ES-I3 (cell line): Measurements from ENCODE around the gene KIF16B.
"Not testable (repeated sequence)": the region's sequence is repeated elsewhere in the genome, so short reads cannot be mapped to it uniquely, and the experiment has no call there.

Experiments used
- H3K36me3 ChIP-seq: 2 replicates; pipeline ENCODE4 v1.6.1; 2013; ENCODE audit warnings: mild to moderate bottlenecking, low read length, control low read depth, moderate library complexity; ENCODE audit not compliant: insufficient read depth
- H3K4me1 ChIP-seq: 2 replicates; pipeline ENCODE4 v1.6.1; 2013; ENCODE audit warnings: mild to moderate bottlenecking, control low read depth, low read length; ENCODE audit not compliant: insufficient read depth
- H3K9ac ChIP-seq: 2 replicates; pipeline ENCODE4 v1.6.1; 2013; ENCODE audit warnings: low read depth, mild to moderate bottlenecking, low read length, moderate library complexity
- H3K9me3 ChIP-seq: 2 replicates; pipeline ENCODE4 v1.6.1; 2013; ENCODE audit warnings: mild to moderate bottlenecking, low read length, moderate library complexity; ENCODE audit not compliant: control insufficient read depth, insufficient read depth

KIF16B gene

GRCh38 chr20:16272780-16273360 is 300.4 kb downstream of the KIF16B start:
- Histone ChIP-seq H3K36me3 (no peaks in the 10 kb centered on the region), H3K4me1 (no peaks in the 10 kb centered on the region), H3K9me3 (no peaks in the 10 kb centered on the region), H3K9ac (no peak overlapping the region)

GRCh38 chr20:16271450-16271849 is 301.8 kb downstream of the KIF16B start:
- no peak overlapping the region for H3K9ac ChIP-seq
- H3K36me3 ChIP-seq: no peaks in the 10 kb centered on the region
- H3K4me1 ChIP-seq: no peaks in the 10 kb centered on the region
- H3K9me3 ChIP-seq: 0 out of 2 replicates have a peak, but pooled peaks cover under 1% of the 10 kb centered on the region

- no peak overlapping the region for H3K9ac ChIP-seq
- no peaks in the 10 kb centered on the region for H3K4me1 ChIP-seq
- H3K36me3 ChIP-seq: no peaks in the 10 kb centered on the region
- 0 out of 2 replicates have a peak, but pooled peaks cover 5% of the 10 kb centered on the region for H3K9me3 ChIP-seq
These were observed 302.3 kb downstream of the KIF16B start for GRCh38 chr20:16270989-16271388.

- Histone ChIP-seq H3K9ac (no peak overlapping the region), H3K9me3 (0 out of 2 replicates have a peak, but pooled peaks cover 5% of the 10 kb centered on the region), H3K4me1 (no peaks in the 10 kb centered on the region), H3K36me3 (no peaks in the 10 kb centered on the region)
These were observed 302.8 kb downstream of the KIF16B start for GRCh38 chr20:16270314-16270931.

GRCh38 chr20:16267526-16267925 is 305.7 kb downstream of the KIF16B start:
- 0 out of 2 replicates have a peak, but pooled peaks cover 5% of the 10 kb centered on the region for H3K9me3 ChIP-seq
- H3K9ac ChIP-seq: no peak overlapping the region
- no peaks in the 10 kb centered on the region for H3K36me3 ChIP-seq
- no peaks in the 10 kb centered on the region for H3K4me1 ChIP-seq

- Histone ChIP-seq H3K9ac (no peak overlapping the region), H3K9me3 (0 out of 2 replicates have a peak, but pooled peaks cover 5% of the 10 kb centered on the region), H3K4me1 (no peaks in the 10 kb centered on the region), H3K36me3 (no peaks in the 10 kb centered on the region)
These were observed 307.9 kb downstream of the KIF16B start for GRCh38 chr20:16265334-16265733.

GRCh38 chr20:16263582-16263981 is 309.7 kb downstream of the KIF16B start:
- Histone ChIP-seq H3K36me3 (no peaks in the 10 kb centered on the region), H3K4me1 (no peaks in the 10 kb centered on the region), H3K9me3 (0 out of 2 replicates have a peak, but pooled peaks cover 5% of the 10 kb centered on the region), H3K9ac (no peak overlapping the region)

GRCh38 chr20:16262594-16262993 is 310.7 kb downstream of the KIF16B start:
- H3K4me1 ChIP-seq: no peaks in the 10 kb centered on the region
- 0 out of 2 replicates have a peak, but pooled peaks cover 5% of the 10 kb centered on the region for H3K9me3 ChIP-seq
- no peaks in the 10 kb centered on the region for H3K36me3 ChIP-seq
- H3K9ac ChIP-seq: no peak overlapping the region

- H3K36me3 ChIP-seq: no peaks in the 10 kb centered on the region
- no peak overlapping the region for H3K9ac ChIP-seq
- 0 out of 2 replicates have a peak, but pooled peaks cover 5% of the 10 kb centered on the region for H3K9me3 ChIP-seq
- H3K4me1 ChIP-seq: no peaks in the 10 kb centered on the region
These were observed 311.4 kb downstream of the KIF16B start for GRCh38 chr20:16261733-16262273.

GRCh38 chr20:16260911-16261310 is 312.3 kb downstream of the KIF16B start:
- Histone ChIP-seq H3K9me3 (no peaks in the 10 kb centered on the region), H3K4me1 (no peaks in the 10 kb centered on the region), H3K36me3 (no peaks in the 10 kb centered on the region), H3K9ac (no peak overlapping the region)

- not testable (repeated sequence) for H3K36me3 ChIP-seq, H3K4me1 ChIP-seq, H3K9me3 ChIP-seq, H3K9ac ChIP-seq
These were observed 313.1 kb downstream of the KIF16B start for GRCh38 chr20:16260133-16260532.

- H3K9ac ChIP-seq: no peak overlapping the region
- no peaks in the 10 kb centered on the region for H3K36me3 ChIP-seq
- no peaks in the 10 kb centered on the region for H3K9me3 ChIP-seq
- H3K4me1 ChIP-seq: no peaks in the 10 kb centered on the region
These were observed 314.5 kb downstream of the KIF16B start for GRCh38 chr20:16258766-16259165.

GRCh38 chr20:16257813-16258430 is 315.3 kb downstream of the KIF16B start:
- Histone ChIP-seq H3K9me3 (no peaks in the 10 kb centered on the region), H3K4me1 (no peaks in the 10 kb centered on the region), H3K9ac (no peak overlapping the region), H3K36me3 (no peaks in the 10 kb centered on the region)

GRCh38 chr20:16257021-16257420 is 316.2 kb downstream of the KIF16B start:
- H3K36me3 ChIP-seq: no peaks in the 10 kb centered on the region
- H3K9ac ChIP-seq: no peak overlapping the region
- no peaks in the 10 kb centered on the region for H3K4me1 ChIP-seq
- H3K9me3 ChIP-seq: no peaks in the 10 kb centered on the region

GRCh38 chr20:16246870-16247269 is 326.4 kb downstream of the KIF16B start:
- no peak overlapping the region for H3K9ac ChIP-seq
- H3K9me3 ChIP-seq: no peaks in the 10 kb centered on the region
- no peaks in the 10 kb centered on the region for H3K4me1 ChIP-seq
- no peaks in the 10 kb centered on the region for H3K36me3 ChIP-seq
